Measurements from ENCODE around the gene PPP2R1B.

The PPP2R1B gene

DNA sequence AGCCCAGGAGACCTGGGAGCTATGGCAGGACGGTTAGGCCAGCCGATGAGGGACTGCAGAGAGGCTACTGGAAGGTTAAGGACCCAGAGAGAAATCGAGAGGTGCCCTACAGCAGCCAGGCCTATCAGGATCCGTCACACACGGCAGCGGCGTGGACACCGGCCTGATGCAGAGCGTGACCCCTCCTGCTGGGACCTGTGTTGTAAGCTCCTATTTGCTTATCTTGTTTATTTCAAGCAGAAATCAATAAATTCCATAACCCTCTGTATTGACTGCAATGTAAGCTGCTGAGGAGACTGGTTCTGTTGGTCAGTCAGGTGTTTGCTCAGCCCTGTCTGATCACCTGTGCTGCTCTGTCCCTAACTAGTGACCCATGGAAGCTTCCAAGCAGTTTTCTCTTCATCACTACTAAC is 39.9 kb downstream of the PPP2R1B start:
- TF ChIP-seq, protein P1, sequence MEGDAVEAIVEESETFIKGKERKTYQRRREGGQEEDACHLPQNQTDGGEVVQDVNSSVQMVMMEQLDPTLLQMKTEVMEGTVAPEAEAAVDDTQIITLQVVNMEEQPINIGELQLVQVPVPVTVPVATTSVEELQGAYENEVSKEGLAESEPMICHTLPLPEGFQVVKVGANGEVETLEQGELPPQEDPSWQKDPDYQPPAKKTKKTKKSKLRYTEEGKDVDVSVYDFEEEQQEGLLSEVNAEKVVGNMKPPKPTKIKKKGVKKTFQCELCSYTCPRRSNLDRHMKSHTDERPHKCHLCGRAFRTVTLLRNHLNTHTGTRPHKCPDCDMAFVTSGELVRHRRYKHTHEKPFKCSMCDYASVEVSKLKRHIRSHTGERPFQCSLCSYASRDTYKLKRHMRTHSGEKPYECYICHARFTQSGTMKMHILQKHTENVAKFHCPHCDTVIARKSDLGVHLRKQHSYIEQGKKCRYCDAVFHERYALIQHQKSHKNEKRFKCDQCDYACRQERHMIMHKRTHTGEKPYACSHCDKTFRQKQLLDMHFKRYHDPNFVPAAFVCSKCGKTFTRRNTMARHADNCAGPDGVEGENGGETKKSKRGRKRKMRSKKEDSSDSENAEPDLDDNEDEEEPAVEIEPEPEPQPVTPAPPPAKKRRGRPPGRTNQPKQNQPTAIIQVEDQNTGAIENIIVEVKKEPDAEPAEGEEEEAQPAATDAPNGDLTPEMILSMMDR (IDR thresholded peaks at IDR 0.05; ENCODE audit: unreplicated experiment in 3 of 3), result no peak
- H3K4me3 Mint-ChIP-seq, result no peak overlapping the region
- H3K27ac Mint-ChIP-seq, result peak overlapping the region in 1 of 3 experiments; percentile 9
- H3K27me3 Mint-ChIP-seq (ENCODE audit: low read depth), result peaks cover 3% of the 10 kb centered on the region
- peaks cover 35% of the 10 kb centered on the region for H3K4me1 Mint-ChIP-seq
- H3K9me3 Mint-ChIP-seq, result no peaks in the 10 kb centered on the region
- H3K36me3 Mint-ChIP-seq (ENCODE audit: low read depth), result peaks cover 45% of the 10 kb centered on the region

DNA sequence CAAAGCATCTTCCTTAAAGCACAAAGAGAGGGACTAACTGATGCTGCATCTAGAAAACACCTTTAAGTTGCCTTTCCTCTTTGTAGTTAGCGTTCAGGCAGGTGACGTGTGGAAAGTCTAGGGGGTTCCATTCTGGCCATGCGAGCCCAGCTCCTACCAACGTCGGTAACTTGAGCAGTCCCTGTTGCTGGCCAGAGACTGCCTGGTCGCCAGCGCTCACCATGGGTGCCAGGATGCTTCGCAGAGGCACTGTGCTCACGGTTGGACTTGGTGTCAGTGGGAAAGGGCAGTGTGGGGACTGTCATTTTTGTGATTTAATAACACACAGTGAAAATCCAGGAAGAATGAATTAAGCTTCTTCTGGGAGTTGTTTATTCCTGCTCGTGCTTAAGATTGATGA is 40.6 kb downstream of the PPP2R1B start:
- peaks cover 3% of the 10 kb centered on the region for H3K27me3 Mint-ChIP-seq (ENCODE audit: low read depth)

DNA sequence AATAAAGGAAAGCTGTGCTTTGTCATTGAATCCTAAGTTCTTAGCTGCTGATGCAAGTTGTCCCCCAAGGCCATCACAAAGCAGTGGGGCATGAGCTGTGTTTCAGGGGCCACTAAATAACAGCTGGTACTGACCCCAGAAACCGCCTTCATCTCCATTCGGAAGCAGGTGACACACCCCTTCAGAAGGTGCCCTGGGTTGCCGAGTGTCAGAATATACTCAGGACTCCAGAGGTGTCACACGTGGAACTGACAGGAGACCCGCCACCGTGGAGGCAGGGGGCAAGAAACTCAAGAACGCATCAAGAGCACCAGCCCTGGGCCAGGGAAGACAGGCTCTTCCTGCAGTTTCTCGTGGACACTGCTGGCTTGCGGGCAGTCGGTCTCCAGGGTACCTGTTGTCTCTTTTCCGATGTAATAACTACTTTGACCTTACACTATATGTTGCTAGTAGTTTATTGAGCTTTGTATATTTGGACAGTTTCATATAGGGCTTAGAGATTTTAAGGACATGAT is 41.5 kb downstream of the PPP2R1B start:
- H3K4me1 Mint-ChIP-seq, result peaks cover 18% of the 10 kb centered on the region
- TF ChIP-seq, protein P1 (IDR thresholded peaks at IDR 0.05; ENCODE audit: unreplicated experiment in 3 of 3), result no peak
- no peaks in the 10 kb centered on the region for H3K9me3 Mint-ChIP-seq
- H3K27ac Mint-ChIP-seq, result no peak overlapping the region
- peaks cover 3% of the 10 kb centered on the region for H3K27me3 Mint-ChIP-seq (ENCODE audit: low read depth)
- H3K4me3 Mint-ChIP-seq, result no peak overlapping the region
- H3K36me3 Mint-ChIP-seq (ENCODE audit: low read depth), result peaks cover 59% of the 10 kb centered on the region

More for the DNA sequence above, 40.6 kb downstream of the PPP2R1B start:
- Mint-ChIP-seq H3K4me1 (peaks cover 28% of the 10 kb centered on the region), H3K27ac (no peak overlapping the region), H3K4me3 (no peak overlapping the region), H3K36me3 (ENCODE audit: low read depth) (peaks cover 50% of the 10 kb centered on the region), H3K9me3 (no peaks in the 10 kb centered on the region)
- TF ChIP-seq, protein P1 (IDR thresholded peaks at IDR 0.05; ENCODE audit: unreplicated experiment in 3 of 3), result no peak

DNA sequence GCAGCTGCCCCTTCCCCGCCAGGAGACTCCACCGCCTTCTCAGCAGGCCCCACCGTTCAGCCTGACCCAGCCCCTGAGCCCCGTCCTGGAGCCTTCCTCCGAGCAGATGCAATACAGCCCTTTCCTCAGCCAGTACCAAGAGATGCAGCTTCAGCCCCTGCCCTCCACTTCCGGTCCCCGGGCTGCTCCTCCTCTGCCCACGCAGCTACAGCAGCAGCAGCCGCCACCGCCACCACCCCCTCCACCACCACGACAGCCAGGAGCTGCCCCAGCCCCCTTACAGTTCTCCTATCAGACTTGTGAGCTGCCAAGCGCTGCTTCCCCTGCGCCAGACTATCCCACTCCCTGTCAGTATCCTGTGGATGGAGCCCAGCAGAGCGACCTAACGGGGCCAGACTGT is 42.6 kb downstream of the PPP2R1B start:
- Mint-ChIP-seq H3K4me3 (no peak overlapping the region), H3K9me3 (no peaks in the 10 kb centered on the region), H3K36me3 (ENCODE audit: low read depth) (peaks cover 65% of the 10 kb centered on the region), H3K27ac (peak overlapping the region in 1 of 3 experiments; percentile 29), H3K27me3 (ENCODE audit: low read depth) (peaks cover 3% of the 10 kb centered on the region), H3K4me1 (peaks cover 12% of the 10 kb centered on the region)
- TF ChIP-seq, protein P1 (IDR thresholded peaks at IDR 0.05; ENCODE audit: unreplicated experiment in 3 of 3), result no peak

DNA sequence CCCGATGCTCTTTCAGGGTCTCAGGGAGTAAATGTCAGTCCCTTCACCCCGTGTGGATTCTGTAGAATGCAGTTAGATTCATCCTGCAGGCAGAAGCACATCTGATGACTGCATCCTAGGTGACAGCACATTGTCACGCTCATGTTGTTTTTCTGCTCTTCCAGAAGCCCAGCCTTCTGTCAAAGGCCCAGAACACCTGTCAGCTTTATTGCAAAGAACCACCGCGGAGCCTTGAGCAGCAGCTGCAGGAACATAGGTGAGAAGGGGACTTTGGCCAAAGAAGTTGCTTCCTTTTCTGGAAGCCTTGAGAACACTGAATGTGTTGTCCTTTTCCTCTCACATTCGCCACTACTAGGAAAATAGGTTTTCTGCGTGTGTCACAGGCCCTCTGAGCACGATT is 43.7 kb downstream of the PPP2R1B start:
- TF ChIP-seq, protein P1 (IDR thresholded peaks at IDR 0.05; ENCODE audit: unreplicated experiment in 3 of 3), result no peak
- no peak overlapping the region for H3K4me3 Mint-ChIP-seq

DNA sequence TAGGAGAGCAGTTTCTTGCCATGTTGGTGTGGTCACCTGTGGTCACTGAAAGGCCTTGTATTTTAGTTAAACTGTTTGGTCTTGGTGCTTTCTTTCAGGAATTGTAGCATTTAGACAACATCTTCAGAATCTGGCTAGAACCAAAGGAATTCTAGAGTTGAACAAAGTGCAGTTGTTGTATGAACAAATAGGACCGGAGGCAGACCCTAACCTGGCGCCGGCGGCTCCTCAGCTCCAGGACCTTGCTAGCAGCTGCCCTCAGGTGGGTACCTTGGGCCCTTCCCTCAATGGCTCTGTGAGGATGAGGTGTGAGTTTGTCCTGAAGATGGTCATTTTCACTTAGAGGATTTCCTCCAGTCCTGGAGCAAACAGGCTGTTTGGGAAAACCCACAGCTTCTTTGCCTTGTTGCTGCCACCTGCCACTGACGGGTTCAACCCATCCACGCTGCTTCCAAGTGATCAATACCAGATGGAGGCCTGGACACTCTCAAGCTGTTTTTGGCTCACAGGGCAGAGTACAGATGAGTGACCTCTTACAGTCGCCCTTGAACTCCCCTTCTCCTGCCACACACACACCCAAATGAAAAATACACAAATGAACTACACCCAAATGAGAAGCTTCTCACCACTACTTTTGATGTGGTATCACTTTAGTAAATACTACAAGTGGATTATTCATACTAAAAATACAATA is 45.2 kb downstream of the PPP2R1B start:
- Mint-ChIP-seq H3K9me3 (no peaks in the 10 kb centered on the region), H3K36me3 (ENCODE audit: low read depth) (peaks cover 72% of the 10 kb centered on the region), H3K4me1 (peaks cover 20% of the 10 kb centered on the region), H3K27ac (peak overlapping the region in 1 of 3 experiments; percentile 54), H3K4me3 (no peak overlapping the region), H3K27me3 (ENCODE audit: low read depth) (no peaks in the 10 kb centered on the region)
- TF ChIP-seq, protein P1 (IDR thresholded peaks at IDR 0.05; ENCODE audit: unreplicated experiment in 3 of 3), result no peak

More for the DNA sequence above, 43.7 kb downstream of the PPP2R1B start:
- Mint-ChIP-seq H3K4me1 (peaks cover 20% of the 10 kb centered on the region), H3K36me3 (ENCODE audit: low read depth) (peaks cover 74% of the 10 kb centered on the region), H3K27ac (no peak overlapping the region), H3K9me3 (no peaks in the 10 kb centered on the region), H3K27me3 (ENCODE audit: low read depth) (no peaks in the 10 kb centered on the region)

Measured in nephron (organoid).